ENCODE results near the gene HNRNPA2B1. TPM values are rescaled to one million over a fixed set of nuclear protein-coding genes. Genes with fewer than 3 reads are reported as not detected.

HNRNPA2B1 gene
- total and polyA plus RNA-seq, 2 donors (not counting 1 experiment from before 2014, with no cell fraction given), result 167 to 524 TPM

DNA sequence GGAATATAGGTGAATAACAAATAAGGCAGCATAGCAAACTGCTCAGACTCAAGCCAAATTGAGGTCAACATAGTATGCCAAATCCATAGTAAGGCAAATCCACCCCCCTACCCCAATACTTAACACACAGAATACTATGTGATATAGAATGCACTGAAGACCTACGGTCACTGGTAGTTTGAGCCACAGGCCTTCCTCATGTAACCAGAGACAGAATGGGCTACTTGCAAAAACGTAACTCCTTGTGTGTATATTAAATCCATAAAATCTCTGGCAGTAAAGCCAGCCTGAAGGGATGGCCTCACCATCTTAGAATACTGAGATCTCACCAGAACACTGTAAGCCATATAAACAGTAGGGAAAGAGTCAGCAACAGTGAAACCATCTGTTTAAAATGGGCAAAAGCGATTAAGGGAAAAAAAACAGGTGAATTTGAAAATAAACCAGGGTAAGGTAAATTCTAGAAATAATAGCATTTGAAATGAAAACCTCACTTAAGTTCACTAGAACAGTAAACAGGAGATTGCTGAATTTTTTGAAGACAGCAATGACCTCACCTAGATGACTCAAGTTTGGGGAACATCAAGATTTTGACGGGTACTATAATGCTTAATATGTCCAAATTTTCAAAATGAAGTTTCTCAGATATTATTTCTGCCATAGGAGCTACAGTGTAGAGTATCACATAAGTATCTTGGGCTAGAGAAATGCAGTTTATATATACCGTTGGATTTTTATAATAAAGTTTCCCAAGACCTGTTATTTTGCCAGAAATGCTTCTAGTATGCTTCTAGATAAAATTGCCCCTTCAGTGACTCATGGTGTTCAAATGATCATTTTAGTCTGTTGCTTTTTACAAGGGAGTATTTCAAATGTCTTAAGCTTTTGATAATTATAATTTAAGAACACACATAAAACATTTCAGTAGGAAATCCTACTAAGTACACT is 13.9 kb downstream of the HNRNPA2B1 start:
- TF ChIP-seq EZH2 (IDR thresholded peaks at IDR 0.05; ENCODE audit: borderline replicate concordance, insufficient read depth, low read depth, low read length, poor library complexity, severe bottlenecking), result no peak
- TF ChIP-seq, protein P1, sequence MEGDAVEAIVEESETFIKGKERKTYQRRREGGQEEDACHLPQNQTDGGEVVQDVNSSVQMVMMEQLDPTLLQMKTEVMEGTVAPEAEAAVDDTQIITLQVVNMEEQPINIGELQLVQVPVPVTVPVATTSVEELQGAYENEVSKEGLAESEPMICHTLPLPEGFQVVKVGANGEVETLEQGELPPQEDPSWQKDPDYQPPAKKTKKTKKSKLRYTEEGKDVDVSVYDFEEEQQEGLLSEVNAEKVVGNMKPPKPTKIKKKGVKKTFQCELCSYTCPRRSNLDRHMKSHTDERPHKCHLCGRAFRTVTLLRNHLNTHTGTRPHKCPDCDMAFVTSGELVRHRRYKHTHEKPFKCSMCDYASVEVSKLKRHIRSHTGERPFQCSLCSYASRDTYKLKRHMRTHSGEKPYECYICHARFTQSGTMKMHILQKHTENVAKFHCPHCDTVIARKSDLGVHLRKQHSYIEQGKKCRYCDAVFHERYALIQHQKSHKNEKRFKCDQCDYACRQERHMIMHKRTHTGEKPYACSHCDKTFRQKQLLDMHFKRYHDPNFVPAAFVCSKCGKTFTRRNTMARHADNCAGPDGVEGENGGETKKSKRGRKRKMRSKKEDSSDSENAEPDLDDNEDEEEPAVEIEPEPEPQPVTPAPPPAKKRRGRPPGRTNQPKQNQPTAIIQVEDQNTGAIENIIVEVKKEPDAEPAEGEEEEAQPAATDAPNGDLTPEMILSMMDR (IDR thresholded peaks at IDR 0.05), result no peak
- H3K27me3 ChIP-seq (replicated peaks in 1 of 4; ENCODE audit: control extremely low read depth in 1 of 4, control insufficient read depth in 3 of 4, insufficient read depth in 4 of 4, low read length in 3 of 4), result no peaks in the 10 kb centered on the region
- DNase-seq, result peak; percentile 21
- H3K27me3 Mint-ChIP-seq, result no peaks in the 10 kb centered on the region
- no peak overlapping the region for H3K4me3 ChIP-seq (ENCODE audit: control extremely low read depth in 1 of 5, extremely low read depth in 1 of 5, insufficient read depth in 1 of 5, low read depth in 2 of 5, low read length in 4 of 5)
- H3K4me1 ChIP-seq (ENCODE audit: control insufficient read depth in 2 of 2, insufficient read depth in 2 of 2, low read length in 2 of 2), result peaks cover 7% of the 10 kb centered on the region in 2 donors
- peaks cover 6 to 32% of the 10 kb centered on the region in 2 experiments for H3K36me3 ChIP-seq (replicated peaks in 1 of 2; ENCODE audit: control extremely low read depth in 1 of 2, control insufficient read depth in 1 of 2, extremely low read depth in 1 of 2, insufficient read depth in 2 of 2, low read length in 1 of 2)
- ATAC-seq (ENCODE audit: low read depth), result no peak
- H3K4me3 Mint-ChIP-seq, result no peak overlapping the region
- H2AFZ ChIP-seq (ENCODE audit: insufficient read depth, low read depth, low read length, poor library complexity, severe bottlenecking), result no peak overlapping the region
- no peak overlapping the region for H3K4me2 ChIP-seq (replicated peaks; ENCODE audit: low read depth, low read length, poor library complexity, severe bottlenecking)
- H3K9me3 Mint-ChIP-seq (ENCODE audit: insufficient read depth), result no peaks in the 10 kb centered on the region
- intact Hi-C loops (cut with micrococcal nuclease), result no loop called here
- ChIA-PET POLR2A (interaction anchor here (0.7 to 3.7 kb wide), 2 partner anchors 10 to 13 kb away, joined by 3 to 15 read pairs; partner anchors contain the start of genes CBX3 and HNRNPA2B1), CTCF (interaction anchor here (1.2 to 3.3 kb wide), 6 partner anchors 9 to 179 kb away, joined by 4 to 33 read pairs (median 12); partner anchors contain the start of gene NFE2L3)
- peaks cover 12% of the 10 kb centered on the region for H3K79me2 ChIP-seq (ENCODE audit: control insufficient read depth, insufficient read depth, low read length)
- peaks cover 83% of the 10 kb centered on the region for H3K4me1 Mint-ChIP-seq
- H3K27ac Mint-ChIP-seq, result peak overlapping the region; percentile 50
- H3K27ac ChIP-seq (ENCODE audit: low read length in 2 of 2), result peak overlapping the region in 1 of 2 donors; percentile 20
- peaks cover 38% of the 10 kb centered on the region for H4K20me1 ChIP-seq (ENCODE audit: control insufficient read depth, insufficient read depth, low read length, poor library complexity, severe bottlenecking)
- no peak overlapping the region for H3K9ac ChIP-seq (ENCODE audit: low read length)
- no peaks in the 10 kb centered on the region for H3K9me3 ChIP-seq (ENCODE audit: control extremely low read depth in 1 of 3, control insufficient read depth in 2 of 3, insufficient read depth in 1 of 3, low read length in 2 of 3)
- WGBS (ENCODE audit: insufficient coverage), result no CpG with 5 or more reads among the region's 5 CpGs

DNA sequence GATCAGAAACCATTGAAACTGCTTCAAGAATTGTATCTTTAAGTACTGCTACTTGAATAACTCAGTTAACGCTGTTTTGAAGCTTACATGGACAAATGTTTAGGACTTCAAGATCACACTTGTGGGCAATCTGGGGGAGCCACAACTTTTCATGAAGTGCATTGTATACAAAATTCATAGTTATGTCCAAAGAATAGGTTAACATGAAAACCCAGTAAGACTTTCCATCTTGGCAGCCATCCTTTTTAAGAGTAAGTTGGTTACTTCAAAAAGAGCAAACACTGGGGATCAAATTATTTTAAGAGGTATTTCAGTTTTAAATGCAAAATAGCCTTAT is 14.7 kb downstream of the HNRNPA2B1 start:
- intact Hi-C loops (cut with micrococcal nuclease), result no loop called here
- ChIA-PET POLR2A (no interaction called here), CTCF (interaction anchor here (0.7 to 1.8 kb wide), 3 partner anchors 10 to 95 kb away, joined by 3 to 4 read pairs (median 4); no protein-coding TSS in a partner anchor)

More for the DNA sequence above, 14.7 kb downstream of the HNRNPA2B1 start:
- TF ChIP-seq, protein P1 (IDR thresholded peaks at IDR 0.05), result no peak
- H3K4me1 Mint-ChIP-seq, result peaks cover 80% of the 10 kb centered on the region
- ATAC-seq (ENCODE audit: low read depth) (no peak), DNase-seq (no peak)
- peak overlapping the region; percentile 81 for H3K27ac Mint-ChIP-seq
- Histone ChIP-seq H3K27ac (ENCODE audit: low read length in 2 of 2) (peak overlapping the region in 1 of 2 donors; percentile 17), H3K9me3 (ENCODE audit: control extremely low read depth in 1 of 3, control insufficient read depth in 2 of 3, insufficient read depth in 1 of 3, low read length in 2 of 3) (no peaks in the 10 kb centered on the region), H2AFZ (ENCODE audit: insufficient read depth, low read depth, low read length, poor library complexity, severe bottlenecking) (no peak overlapping the region), H3K79me2 (ENCODE audit: control insufficient read depth, insufficient read depth, low read length) (peaks cover 6% of the 10 kb centered on the region), H3K36me3 (replicated peaks in 1 of 2; ENCODE audit: control extremely low read depth in 1 of 2, control insufficient read depth in 1 of 2, extremely low read depth in 1 of 2, insufficient read depth in 2 of 2, low read length in 1 of 2) (peaks cover 3 to 24% of the 10 kb centered on the region in 2 experiments), H3K4me3 (ENCODE audit: control extremely low read depth in 1 of 5, extremely low read depth in 1 of 5, insufficient read depth in 1 of 5, low read depth in 2 of 5, low read length in 4 of 5) (no peak overlapping the region), H3K4me1 (ENCODE audit: control insufficient read depth in 2 of 2, insufficient read depth in 2 of 2, low read length in 2 of 2) (peaks cover under 1 to 7% of the 10 kb centered on the region in 2 donors), H3K27me3 (replicated peaks in 1 of 4; ENCODE audit: control extremely low read depth in 1 of 4, control insufficient read depth in 3 of 4, insufficient read depth in 4 of 4, low read length in 3 of 4) (no peaks in the 10 kb centered on the region), H3K4me2 (replicated peaks; ENCODE audit: low read depth, low read length, poor library complexity, severe bottlenecking) (no peak overlapping the region), H4K20me1 (ENCODE audit: control insufficient read depth, insufficient read depth, low read length, poor library complexity, severe bottlenecking) (peaks cover 30% of the 10 kb centered on the region), H3K9ac (ENCODE audit: low read length) (no peak overlapping the region)
- H3K9me3 Mint-ChIP-seq (ENCODE audit: insufficient read depth), result no peaks in the 10 kb centered on the region
- peak overlapping the region; percentile 46 for H3K4me3 Mint-ChIP-seq
- H3K27me3 Mint-ChIP-seq, result no peaks in the 10 kb centered on the region
- no CpG with 5 or more reads among the region's 1 CpG for WGBS (ENCODE audit: insufficient coverage)

All from B cell (primary cell).